Measurements from ENCODE around the gene DUSP10.

DNA sequence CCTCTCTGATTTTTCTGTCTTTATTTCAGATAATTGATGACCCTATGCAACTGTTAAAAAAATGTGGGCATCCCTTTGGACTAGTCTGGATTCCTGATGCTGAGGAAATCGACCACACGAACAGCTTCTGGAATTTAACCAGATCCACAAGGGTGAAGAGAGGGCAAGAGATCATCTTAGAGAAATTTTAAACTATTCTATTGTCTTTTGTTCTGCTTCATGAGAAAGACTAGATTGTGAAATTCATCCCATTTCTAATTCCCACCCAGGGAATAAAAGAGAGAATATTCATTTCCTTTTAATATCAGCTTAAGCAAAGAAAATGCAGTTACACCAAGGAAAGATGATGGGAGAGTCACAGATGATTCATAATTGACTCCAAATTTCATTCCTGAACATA lies 71.8 kb downstream of the DUSP10 start:
- TF ChIP-seq, protein P1, sequence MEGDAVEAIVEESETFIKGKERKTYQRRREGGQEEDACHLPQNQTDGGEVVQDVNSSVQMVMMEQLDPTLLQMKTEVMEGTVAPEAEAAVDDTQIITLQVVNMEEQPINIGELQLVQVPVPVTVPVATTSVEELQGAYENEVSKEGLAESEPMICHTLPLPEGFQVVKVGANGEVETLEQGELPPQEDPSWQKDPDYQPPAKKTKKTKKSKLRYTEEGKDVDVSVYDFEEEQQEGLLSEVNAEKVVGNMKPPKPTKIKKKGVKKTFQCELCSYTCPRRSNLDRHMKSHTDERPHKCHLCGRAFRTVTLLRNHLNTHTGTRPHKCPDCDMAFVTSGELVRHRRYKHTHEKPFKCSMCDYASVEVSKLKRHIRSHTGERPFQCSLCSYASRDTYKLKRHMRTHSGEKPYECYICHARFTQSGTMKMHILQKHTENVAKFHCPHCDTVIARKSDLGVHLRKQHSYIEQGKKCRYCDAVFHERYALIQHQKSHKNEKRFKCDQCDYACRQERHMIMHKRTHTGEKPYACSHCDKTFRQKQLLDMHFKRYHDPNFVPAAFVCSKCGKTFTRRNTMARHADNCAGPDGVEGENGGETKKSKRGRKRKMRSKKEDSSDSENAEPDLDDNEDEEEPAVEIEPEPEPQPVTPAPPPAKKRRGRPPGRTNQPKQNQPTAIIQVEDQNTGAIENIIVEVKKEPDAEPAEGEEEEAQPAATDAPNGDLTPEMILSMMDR (IDR thresholded peaks at IDR 0.05; ENCODE audit: insufficient read depth, low read length): no peak
- TF ChIP-seq, protein P2, sequence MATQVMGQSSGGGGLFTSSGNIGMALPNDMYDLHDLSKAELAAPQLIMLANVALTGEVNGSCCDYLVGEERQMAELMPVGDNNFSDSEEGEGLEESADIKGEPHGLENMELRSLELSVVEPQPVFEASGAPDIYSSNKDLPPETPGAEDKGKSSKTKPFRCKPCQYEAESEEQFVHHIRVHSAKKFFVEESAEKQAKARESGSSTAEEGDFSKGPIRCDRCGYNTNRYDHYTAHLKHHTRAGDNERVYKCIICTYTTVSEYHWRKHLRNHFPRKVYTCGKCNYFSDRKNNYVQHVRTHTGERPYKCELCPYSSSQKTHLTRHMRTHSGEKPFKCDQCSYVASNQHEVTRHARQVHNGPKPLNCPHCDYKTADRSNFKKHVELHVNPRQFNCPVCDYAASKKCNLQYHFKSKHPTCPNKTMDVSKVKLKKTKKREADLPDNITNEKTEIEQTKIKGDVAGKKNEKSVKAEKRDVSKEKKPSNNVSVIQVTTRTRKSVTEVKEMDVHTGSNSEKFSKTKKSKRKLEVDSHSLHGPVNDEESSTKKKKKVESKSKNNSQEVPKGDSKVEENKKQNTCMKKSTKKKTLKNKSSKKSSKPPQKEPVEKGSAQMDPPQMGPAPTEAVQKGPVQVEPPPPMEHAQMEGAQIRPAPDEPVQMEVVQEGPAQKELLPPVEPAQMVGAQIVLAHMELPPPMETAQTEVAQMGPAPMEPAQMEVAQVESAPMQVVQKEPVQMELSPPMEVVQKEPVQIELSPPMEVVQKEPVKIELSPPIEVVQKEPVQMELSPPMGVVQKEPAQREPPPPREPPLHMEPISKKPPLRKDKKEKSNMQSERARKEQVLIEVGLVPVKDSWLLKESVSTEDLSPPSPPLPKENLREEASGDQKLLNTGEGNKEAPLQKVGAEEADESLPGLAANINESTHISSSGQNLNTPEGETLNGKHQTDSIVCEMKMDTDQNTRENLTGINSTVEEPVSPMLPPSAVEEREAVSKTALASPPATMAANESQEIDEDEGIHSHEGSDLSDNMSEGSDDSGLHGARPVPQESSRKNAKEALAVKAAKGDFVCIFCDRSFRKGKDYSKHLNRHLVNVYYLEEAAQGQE (IDR thresholded peaks at IDR 0.05; ENCODE audit: insufficient replicate concordance, low read depth): no peak
- no peak for TF ChIP-seq POLR2AphosphoS5 (IDR thresholded peaks at IDR 0.05; ENCODE audit: low read depth)
- TF ChIP-seq GABPA (IDR thresholded peaks at IDR 0.05; ENCODE audit: low read depth): no peak
- no peak for TF ChIP-seq SPI1 (IDR thresholded peaks at IDR 0.05; ENCODE audit: borderline replicate concordance, low read depth)

Measured in HL-60 (cell line).